ENCODE measurements around the gene RPN1. TPM values are rescaled to one million over a fixed set of nuclear protein-coding genes. Genes with fewer than 3 reads are reported as not detected.

RPN1 gene
- total RNA-seq, 2 experiments from 2014 or later = 123 to 149 TPM

DNA sequence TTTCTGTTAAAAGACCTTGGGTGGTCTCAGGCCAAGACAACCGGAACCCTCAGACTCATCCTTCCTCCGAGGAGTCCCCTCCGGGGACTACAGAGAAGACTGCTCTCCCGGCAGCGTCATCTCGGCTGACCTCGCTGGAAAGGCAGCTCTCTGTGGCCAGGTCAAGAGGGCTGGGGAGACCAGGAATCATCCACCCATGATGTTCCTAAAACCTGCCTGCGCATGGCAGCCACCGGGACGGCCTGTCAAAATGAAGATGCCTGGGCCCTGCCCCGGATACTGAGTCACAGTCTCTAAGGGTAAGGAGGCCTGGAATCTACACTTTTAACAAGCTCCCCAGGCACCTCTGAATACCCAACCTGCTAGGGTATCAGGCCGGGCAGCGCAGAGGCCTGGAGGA, 78.6 kb downstream of the RPN1 start:
- no peaks in the 10 kb centered on the region for H3K4me1 ChIP-seq (ENCODE audit: insufficient read depth, low read length, poor library complexity, severe bottlenecking)
- DNase-seq (ENCODE audit: low spot score) = no peak
- no peaks in the 10 kb centered on the region for H3K9me2 ChIP-seq (ENCODE audit: insufficient read depth, low read length)
- ChIA-PET POLR2A (no interaction called here), CTCF (ENCODE audit: unreplicated experiment) (no interaction called here)
- TF ChIP-seq, protein P1, sequence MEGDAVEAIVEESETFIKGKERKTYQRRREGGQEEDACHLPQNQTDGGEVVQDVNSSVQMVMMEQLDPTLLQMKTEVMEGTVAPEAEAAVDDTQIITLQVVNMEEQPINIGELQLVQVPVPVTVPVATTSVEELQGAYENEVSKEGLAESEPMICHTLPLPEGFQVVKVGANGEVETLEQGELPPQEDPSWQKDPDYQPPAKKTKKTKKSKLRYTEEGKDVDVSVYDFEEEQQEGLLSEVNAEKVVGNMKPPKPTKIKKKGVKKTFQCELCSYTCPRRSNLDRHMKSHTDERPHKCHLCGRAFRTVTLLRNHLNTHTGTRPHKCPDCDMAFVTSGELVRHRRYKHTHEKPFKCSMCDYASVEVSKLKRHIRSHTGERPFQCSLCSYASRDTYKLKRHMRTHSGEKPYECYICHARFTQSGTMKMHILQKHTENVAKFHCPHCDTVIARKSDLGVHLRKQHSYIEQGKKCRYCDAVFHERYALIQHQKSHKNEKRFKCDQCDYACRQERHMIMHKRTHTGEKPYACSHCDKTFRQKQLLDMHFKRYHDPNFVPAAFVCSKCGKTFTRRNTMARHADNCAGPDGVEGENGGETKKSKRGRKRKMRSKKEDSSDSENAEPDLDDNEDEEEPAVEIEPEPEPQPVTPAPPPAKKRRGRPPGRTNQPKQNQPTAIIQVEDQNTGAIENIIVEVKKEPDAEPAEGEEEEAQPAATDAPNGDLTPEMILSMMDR (conservative IDR thresholded peaks at IDR 0.05; ENCODE audit: low read length) = no peak
- no peak for TF ChIP-seq EZH2phosphoT487 (IDR thresholded peaks at IDR 0.05; ENCODE audit: borderline replicate concordance, low read depth, low read length)
- H2AFZ ChIP-seq (ENCODE audit: low read length) = no peak overlapping the region
- H4K20me1 ChIP-seq (ENCODE audit: insufficient read depth, low read length) = no peaks in the 10 kb centered on the region
- H3K36me3 ChIP-seq (ENCODE audit: insufficient read depth, low read length) = no peaks in the 10 kb centered on the region
- H3K9me3 ChIP-seq (ENCODE audit: low read length) = no peaks in the 10 kb centered on the region
- H3K27ac ChIP-seq (ENCODE audit: low read depth, low read length, poor library complexity, severe bottlenecking) = no peak overlapping the region
- intact Hi-C loops (cut with micrococcal nuclease; ENCODE audit: unreplicated experiment) = no loop called here
- H3K4me2 ChIP-seq (ENCODE audit: low read length) = no peak overlapping the region
- no peaks in the 10 kb centered on the region for H3K79me2 ChIP-seq (ENCODE audit: insufficient read depth, low read depth, low read length)
- BruUV-seq (replicated peaks) = no TSS peak
- no peak overlapping the region for H3K4me3 ChIP-seq (ENCODE audit: low read depth, low read length, poor library complexity, severe bottlenecking)

Other genes starting within 250 kb of the RPN1 start
- gene DNAJB8, start 183.9 kb downstream of the RPN1 start, total RNA-seq (2014; rRNA removed; shearing (Covaris generic)) = not detected in 2 replicates
- gene DNAJB8, start 183.9 kb downstream of the RPN1 start, total RNA-seq (2022) = not detected in 2 replicates
- gene GATA2, start 157.6 kb downstream of the RPN1 start, total RNA-seq (2014; rRNA removed; shearing (Covaris generic)) = not detected in 2 replicates
- not detected in 2 replicates for gene GATA2, start 157.6 kb downstream of the RPN1 start, total RNA-seq (2022)
- 24.5 and 30.1 TPM in 2 replicates for gene RAB7A, start 75.4 kb upstream of the RPN1 start, total RNA-seq (2014; rRNA removed; shearing (Covaris generic))
- gene RAB7A, start 75.4 kb upstream of the RPN1 start, total RNA-seq (2022) = 129 and 143 TPM in 2 replicates
- 88.5 and 93.7 TPM in 2 replicates for gene ACAD9, start 228.8 kb upstream of the RPN1 start, total RNA-seq (2014; rRNA removed; shearing (Covaris generic))
- 56.8 and 69.5 TPM in 2 replicates for gene ACAD9, start 228.8 kb upstream of the RPN1 start, total RNA-seq (2022)